PC-9 (cell line): ENCODE measurements around the gene THY1.

Source experiments
- CTCF ChIP-seq: fragments of 200-600 bp; sonication (generic); conservative IDR thresholded peaks from 2 replicates; pipeline ENCODE4 v1.6.1; 2017; ENCODE audit warnings: mixed run types, antibody characterized with exemption, mild to moderate bottlenecking, moderate library complexity
- EZH2 ChIP-seq: fragments of 200-600 bp; sonication (generic); IDR thresholded peaks from 2 replicates; pipeline ENCODE4 v1.8.0; 2017; ENCODE audit warnings: antibody characterized with exemption, low read depth

- TF ChIP-seq CTCF = no peak
- TF ChIP-seq EZH2 = no peak
These were observed 30.9 kb upstream of the THY1 start for GRCh38 chr11:119453881-119454280.
